Hematopoietic multipotent progenitor cell treated with erythropoietin and hydrocortisone succinate and interleukin-3 and kit ligand, for 4 days (in vitro differentiated cells): ENCODE measurements around the gene HLA-DQB1.
A peak's percentile ranks its signal among the peaks of the same experiment; 100 is the strongest.
"Not testable (repeated sequence)": the region's sequence is repeated elsewhere in the genome, so short reads cannot be mapped to it uniquely, and the experiment has no call there.

ENCODE experiments used
- DNase-seq: peaks from one replicate; pipeline ENCODE4 v3.0.0-alpha.2; 2015

Gene HLA-DQB1

GRCh38 chr6:32659856-32660595 is 6.4 kb downstream of the HLA-DQB1 start:
- no peak for DNase-seq

- no peak for DNase-seq
Observed at GRCh38 chr6:32658268-32658897, 8.1 kb downstream of the HLA-DQB1 start.

GRCh38 chr6:32657819-32658218 is 8.6 kb downstream of the HLA-DQB1 start:
- DNase-seq: not testable (repeated sequence)

GRCh38 chr6:32657329-32657728 is 9.1 kb downstream of the HLA-DQB1 start:
- not testable (repeated sequence) for DNase-seq

- DNase-seq: peak; percentile 20
Observed at GRCh38 chr6:32655203-32655710, 11.2 kb downstream of the HLA-DQB1 start.

- no peak for DNase-seq
Observed at GRCh38 chr6:32645047-32645703, 21.3 kb downstream of the HLA-DQB1 start.

- no peak for DNase-seq
Observed at GRCh38 chr6:32643904-32644303, 22.6 kb downstream of the HLA-DQB1 start.

GRCh38 chr6:32642720-32643106 is 23.7 kb downstream of the HLA-DQB1 start:
- no peak for DNase-seq

- DNase-seq: not testable (repeated sequence)
Observed at GRCh38 chr6:32641785-32642719, 24.4 kb downstream of the HLA-DQB1 start.

GRCh38 chr6:32641122-32641521 is 25.3 kb downstream of the HLA-DQB1 start:
- no peak for DNase-seq

GRCh38 chr6:32639440-32640394 is 26.7 kb downstream of the HLA-DQB1 start:
- no peak for DNase-seq

- DNase-seq: no peak
Observed at GRCh38 chr6:32638532-32639219, 27.8 kb downstream of the HLA-DQB1 start.

GRCh38 chr6:32637883-32638282 is 28.6 kb downstream of the HLA-DQB1 start:
- no peak for DNase-seq

GRCh38 chr6:32637219-32637880 is 29.1 kb downstream of the HLA-DQB1 start, which contains the start of gene HLA-DQA1:
HLA-DQA1 (plus strand) TSS chr6:32637406; CDS start chr6:32637459, 53 bp downstream.
- peak; percentile 79 for DNase-seq

GRCh38 chr6:32635526-32636123 is 30.8 kb downstream of the HLA-DQB1 start:
- no peak for DNase-seq

- DNase-seq: not testable (repeated sequence)
Observed at GRCh38 chr6:32629793-32630192, 36.7 kb downstream of the HLA-DQB1 start.

- peak; percentile 76 for DNase-seq
Observed at GRCh38 chr6:32627831-32628230, 38.6 kb downstream of the HLA-DQB1 start.

GRCh38 chr6:32627249-32627648 is 39.2 kb downstream of the HLA-DQB1 start:
- DNase-seq: no peak

GRCh38 chr6:32625137-32625536 is 41.3 kb downstream of the HLA-DQB1 start:
- no peak for DNase-seq

GRCh38 chr6:32624565-32624964 is 41.9 kb downstream of the HLA-DQB1 start:
- DNase-seq: no peak
